ENCODE measurements around the gene PDZD4. TPM values are rescaled to one million over a fixed set of nuclear protein-coding genes. Genes with fewer than 3 reads are reported as not detected.

PDZD4 gene
- total RNA-seq, 1 donor from 2014 or later = 15.1 TPM

- DNase-seq (ENCODE audit: low spot score) = no peak
Observed at GRCh38 chrX:153867671-153868070, 37.3 kb upstream of the PDZD4 start.

- DNase-seq (ENCODE audit: low spot score) = no peak
Observed at GRCh38 chrX:153867139-153867538, 36.8 kb upstream of the PDZD4 start.

- no peak for DNase-seq (ENCODE audit: low spot score)
Observed at GRCh38 chrX:153866302-153867019, 36.1 kb upstream of the PDZD4 start.

- DNase-seq (ENCODE audit: low spot score) = no peak
Observed at GRCh38 chrX:153865685-153866084, 35.3 kb upstream of the PDZD4 start.

GRCh38 chrX:153865321-153865580, 34.9 kb upstream of the PDZD4 start:
- DNase-seq (ENCODE audit: low spot score) = no peak

- no peak for DNase-seq (ENCODE audit: low spot score)
Observed at GRCh38 chrX:153864561-153865320, 34.4 kb upstream of the PDZD4 start.

GRCh38 chrX:153864101-153864500, 33.8 kb upstream of the PDZD4 start:
- no peak for DNase-seq (ENCODE audit: low spot score)

GRCh38 chrX:153863251-153863991, 33.1 kb upstream of the PDZD4 start:
- DNase-seq (ENCODE audit: low spot score) = no peak

GRCh38 chrX:153862369-153863250, 32.3 kb upstream of the PDZD4 start:
- DNase-seq (ENCODE audit: low spot score) = no peak

GRCh38 chrX:153861733-153862310, 31.5 kb upstream of the PDZD4 start:
- no peak for DNase-seq (ENCODE audit: low spot score)

GRCh38 chrX:153861151-153861550, 30.8 kb upstream of the PDZD4 start:
- DNase-seq (ENCODE audit: low spot score) = no peak

GRCh38 chrX:153857348-153857903, 27.1 kb upstream of the PDZD4 start:
- no peak for DNase-seq (ENCODE audit: low spot score)

- no peak for DNase-seq (ENCODE audit: low spot score)
Observed at GRCh38 chrX:153854702-153855101, 24.4 kb upstream of the PDZD4 start.

- DNase-seq (ENCODE audit: low spot score) = no peak
Observed at GRCh38 chrX:153853902-153854267, 23.5 kb upstream of the PDZD4 start.

- DNase-seq (ENCODE audit: low spot score) = no peak
Observed at GRCh38 chrX:153853180-153853901, 23.0 kb upstream of the PDZD4 start.

GRCh38 chrX:153851981-153852380, 21.6 kb upstream of the PDZD4 start:
- DNase-seq (ENCODE audit: low spot score) = no peak

- no peak for DNase-seq (ENCODE audit: low spot score)
Observed at GRCh38 chrX:153848325-153848724, 18.0 kb upstream of the PDZD4 start.

GRCh38 chrX:153845842-153846241, 15.5 kb upstream of the PDZD4 start:
- no peak for DNase-seq (ENCODE audit: low spot score)

- no peak for DNase-seq (ENCODE audit: low spot score)
Observed at GRCh38 chrX:153845195-153845594, 14.9 kb upstream of the PDZD4 start.

- no peak for DNase-seq (ENCODE audit: low spot score)
Observed at GRCh38 chrX:153844509-153845082, 14.3 kb upstream of the PDZD4 start.

Data from mucosa of gallbladder (tissue), 1 donor.